Fibroblast of mammary gland (primary cell): ENCODE data around the gene SULT1A2.

Source experiments
- DNase-seq: peaks from one replicate; pipeline ENCODE4 v3.0.0-alpha.2; 2010; ENCODE audit warnings: low read depth
- H3K4me3 ChIP-seq: 2 replicates; pipeline ENCODE4 v1.5.1; 2011; ENCODE audit warnings: low read depth, mild to moderate bottlenecking, low read length, moderate library complexity; ENCODE audit not compliant: control insufficient read depth
- TF ChIP-seq, protein P1 (sequence below): conservative IDR thresholded peaks from 2 replicates; pipeline ENCODE4 v1.5.1; 2011; ENCODE audit warnings: low read depth, low read length, inconsistent platforms; ENCODE audit not compliant: control insufficient read depth, insufficient read depth

Gene SULT1A2

DNA sequence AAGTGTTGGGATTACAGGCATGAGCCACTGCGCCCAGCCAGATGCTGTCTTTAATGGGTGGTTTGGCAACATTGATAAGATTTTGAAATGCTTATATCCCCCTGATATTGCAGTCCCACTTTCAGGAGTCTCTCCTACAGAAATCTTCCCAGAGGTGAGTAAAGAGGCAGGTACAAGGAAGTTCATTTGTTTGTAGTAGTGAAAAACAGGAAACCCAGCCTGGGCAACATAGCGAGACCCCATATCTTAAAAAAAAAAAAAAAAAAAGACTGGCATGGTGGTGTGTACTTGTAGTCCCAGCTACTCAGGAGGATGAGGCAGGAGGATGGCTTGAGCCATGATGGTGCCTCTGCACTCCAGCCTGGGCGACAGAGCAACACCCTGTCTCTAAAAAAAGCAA is 51.9 kb downstream of the SULT1A2 start:
- no peak for DNase-seq
- H3K4me3 ChIP-seq, result no peak overlapping the region
- TF ChIP-seq, protein P1, sequence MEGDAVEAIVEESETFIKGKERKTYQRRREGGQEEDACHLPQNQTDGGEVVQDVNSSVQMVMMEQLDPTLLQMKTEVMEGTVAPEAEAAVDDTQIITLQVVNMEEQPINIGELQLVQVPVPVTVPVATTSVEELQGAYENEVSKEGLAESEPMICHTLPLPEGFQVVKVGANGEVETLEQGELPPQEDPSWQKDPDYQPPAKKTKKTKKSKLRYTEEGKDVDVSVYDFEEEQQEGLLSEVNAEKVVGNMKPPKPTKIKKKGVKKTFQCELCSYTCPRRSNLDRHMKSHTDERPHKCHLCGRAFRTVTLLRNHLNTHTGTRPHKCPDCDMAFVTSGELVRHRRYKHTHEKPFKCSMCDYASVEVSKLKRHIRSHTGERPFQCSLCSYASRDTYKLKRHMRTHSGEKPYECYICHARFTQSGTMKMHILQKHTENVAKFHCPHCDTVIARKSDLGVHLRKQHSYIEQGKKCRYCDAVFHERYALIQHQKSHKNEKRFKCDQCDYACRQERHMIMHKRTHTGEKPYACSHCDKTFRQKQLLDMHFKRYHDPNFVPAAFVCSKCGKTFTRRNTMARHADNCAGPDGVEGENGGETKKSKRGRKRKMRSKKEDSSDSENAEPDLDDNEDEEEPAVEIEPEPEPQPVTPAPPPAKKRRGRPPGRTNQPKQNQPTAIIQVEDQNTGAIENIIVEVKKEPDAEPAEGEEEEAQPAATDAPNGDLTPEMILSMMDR, result no peak

DNA sequence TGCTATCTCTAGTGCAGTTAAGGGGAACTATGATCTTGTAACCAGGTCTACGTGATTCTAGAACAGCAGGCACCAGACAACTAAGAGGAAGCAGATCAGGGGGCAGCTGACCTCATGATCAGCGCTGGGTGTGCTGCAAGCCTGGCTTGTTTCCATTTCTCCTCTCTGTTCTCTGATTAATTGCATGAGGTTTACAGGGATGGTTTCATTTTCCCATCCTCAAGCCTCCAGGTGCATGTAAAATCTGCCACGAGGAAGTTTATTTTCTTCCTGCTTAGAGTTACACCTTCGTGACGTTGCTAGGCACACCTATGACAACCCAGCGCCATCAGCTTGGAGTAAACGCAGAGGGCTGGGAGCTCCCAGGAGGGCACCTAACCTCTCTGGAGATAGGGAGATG is 53.8 kb downstream of the SULT1A2 start:
- no peak for DNase-seq
- no peak overlapping the region for H3K4me3 ChIP-seq
- TF ChIP-seq, protein P1, result no peak

DNA sequence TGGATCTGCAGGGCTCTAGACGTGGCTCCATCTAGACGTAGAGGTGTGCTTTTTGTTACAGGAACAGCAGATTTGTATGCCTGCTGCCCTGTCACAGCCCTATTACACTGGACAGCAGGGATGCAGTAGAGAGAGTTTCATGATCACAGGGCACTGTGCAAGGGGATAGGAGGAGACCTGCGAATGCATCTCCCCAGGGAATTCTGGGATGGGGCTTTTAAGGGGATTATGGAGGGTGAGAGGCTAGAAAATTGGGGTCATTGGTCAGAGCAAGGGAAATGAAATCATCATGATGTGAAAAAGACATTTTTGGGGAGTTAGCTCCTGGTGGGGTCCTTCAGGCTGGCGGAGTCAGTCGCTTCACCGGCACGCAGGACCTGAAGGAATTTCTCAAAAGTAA is 54.2 kb downstream of the SULT1A2 start:
- TF ChIP-seq, protein P1, result no peak
- DNase-seq, result no peak
- no peak overlapping the region for H3K4me3 ChIP-seq
